HG02571 (cell line): ENCODE measurements around the gene PRDM16.

ENCODE experiments used
- ATAC-seq: cut with Tn5 transposase; IDR thresholded peaks from one replicate; pipeline ENCODE4 v1.9.1; 2021; ENCODE audit warnings: mild to moderate bottlenecking, moderate library complexity; ENCODE audit not compliant: unreplicated experiment

PRDM16 gene

GRCh38 chr1:3345792-3346191, 276.8 kb downstream of the PRDM16 start:
- no peak for ATAC-seq

- no peak for ATAC-seq
Observed at GRCh38 chr1:3346478-3346877, 277.5 kb downstream of the PRDM16 start.

- no peak for ATAC-seq
Observed at GRCh38 chr1:3347257-3348020, 278.4 kb downstream of the PRDM16 start.

- no peak for ATAC-seq
Observed at GRCh38 chr1:3348196-3348865, 279.3 kb downstream of the PRDM16 start.

GRCh38 chr1:3349161-3349967, 280.4 kb downstream of the PRDM16 start:
- no peak for ATAC-seq

- no peak for ATAC-seq
Observed at GRCh38 chr1:3349968-3350299, 280.9 kb downstream of the PRDM16 start.

- ATAC-seq, result no peak
Observed at GRCh38 chr1:3350506-3351261, 281.7 kb downstream of the PRDM16 start.

GRCh38 chr1:3351449-3352298, 282.7 kb downstream of the PRDM16 start:
- no peak for ATAC-seq

- ATAC-seq, result no peak
Observed at GRCh38 chr1:3352299-3352951, 283.4 kb downstream of the PRDM16 start.

- no peak for ATAC-seq
Observed at GRCh38 chr1:3352952-3353331, 283.9 kb downstream of the PRDM16 start.

- no peak for ATAC-seq
Observed at GRCh38 chr1:3353876-3354275, 284.9 kb downstream of the PRDM16 start.

- no peak for ATAC-seq
Observed at GRCh38 chr1:3355089-3355488, 286.1 kb downstream of the PRDM16 start.

- ATAC-seq, result no peak
Observed at GRCh38 chr1:3355894-3356826, 287.2 kb downstream of the PRDM16 start.

- no peak for ATAC-seq
Observed at GRCh38 chr1:3356827-3357460, 287.9 kb downstream of the PRDM16 start.

GRCh38 chr1:3357526-3358297, 288.7 kb downstream of the PRDM16 start:
- ATAC-seq, result no peak

- no peak for ATAC-seq
Observed at GRCh38 chr1:3359351-3359750, 290.3 kb downstream of the PRDM16 start.

GRCh38 chr1:3359756-3360440, 290.9 kb downstream of the PRDM16 start:
- ATAC-seq, result no peak
